ENCODE results near the gene HIF3A. TPM values are rescaled to one million over a fixed set of nuclear protein-coding genes. Genes with fewer than 3 reads are reported as not detected.
A peak's percentile ranks its signal among the peaks of the same experiment; 100 is the strongest.

The HIF3A gene
- total RNA-seq, 1 experiment from 2014 or later = 5.2 TPM

- H3K36me3 ChIP-seq (ENCODE audit: control insufficient read depth, insufficient read depth, low read length) = peaks cover 14% of the 10 kb centered on the region
- no peak for TF ChIP-seq CTCF (IDR thresholded peaks at IDR 0.05; ENCODE audit: insufficient read depth in 1 of 2, low read depth in 1 of 2, low read length in 1 of 2, severe bottlenecking in 1 of 2, unreplicated experiment in 1 of 2)
- H3K27me3 ChIP-seq (replicated peaks; ENCODE audit: control insufficient read depth, insufficient read depth, low read length) = no peaks in the 10 kb centered on the region
- intact Hi-C loops (cut with micrococcal nuclease; ENCODE audit: unreplicated experiment) = no loop called here
- H3K27me3 Mint-ChIP-seq (ENCODE audit: insufficient read depth, unreplicated experiment) = no peaks in the 10 kb centered on the region
- ChIA-PET CTCF (interaction anchor here (0.6 kb wide), 1 partner anchor 326 kb away, joined by 7 read pairs; the partner anchor contains the start of gene PRKD2), POLR2A (no interaction called here)
- H3K9me3 Mint-ChIP-seq (ENCODE audit: unreplicated experiment) = peaks cover 11% of the 10 kb centered on the region
- H3K4me1 ChIP-seq = no peaks in the 10 kb centered on the region
- H3K9me3 ChIP-seq = no peaks in the 10 kb centered on the region
- no peak overlapping the region for H3K4me3 ChIP-seq (ENCODE audit: low read depth, low read length)
- no peak overlapping the region for H3K27ac Mint-ChIP-seq (ENCODE audit: unreplicated experiment)
- no peaks in the 10 kb centered on the region for H3K4me1 Mint-ChIP-seq (ENCODE audit: low read depth, unreplicated experiment)
- DNase-seq = no peak
- no peak overlapping the region for H3K4me3 Mint-ChIP-seq (ENCODE audit: unreplicated experiment)
- H3K36me3 Mint-ChIP-seq (ENCODE audit: insufficient read depth, unreplicated experiment) = peaks cover 74% of the 10 kb centered on the region
- no TSS peak for BruUV-seq (replicated peaks)
These were observed 93.4 kb downstream of the HIF3A start for GRCh38 chr19:46390121-46390858.

GRCh38 chr19:46390866-46391265 is 94.0 kb downstream of the HIF3A start:
- BruUV-seq (replicated peaks) = no TSS peak
- Mint-ChIP-seq H3K4me1 (ENCODE audit: low read depth, unreplicated experiment) (no peaks in the 10 kb centered on the region), H3K4me3 (ENCODE audit: unreplicated experiment) (no peak overlapping the region), H3K27me3 (ENCODE audit: insufficient read depth, unreplicated experiment) (no peaks in the 10 kb centered on the region), H3K36me3 (ENCODE audit: insufficient read depth, unreplicated experiment) (peaks cover 68% of the 10 kb centered on the region), H3K27ac (ENCODE audit: unreplicated experiment) (no peak overlapping the region), H3K9me3 (ENCODE audit: unreplicated experiment) (peaks cover 11% of the 10 kb centered on the region)
- no peaks in the 10 kb centered on the region for H3K4me1 ChIP-seq
- POLR2A ChIA-PET = interaction anchor here (0.6 kb wide), 1 partner anchor 78 kb away, joined by 9 read pairs; no protein-coding TSS in a partner anchor
- H3K36me3 ChIP-seq (ENCODE audit: control insufficient read depth, insufficient read depth, low read length) = peaks cover 14% of the 10 kb centered on the region
- no peaks in the 10 kb centered on the region for H3K9me3 ChIP-seq
- no peak for DNase-seq
- TF ChIP-seq CTCF (IDR thresholded peaks at IDR 0.05; ENCODE audit: insufficient read depth in 1 of 2, low read depth in 1 of 2, low read length in 1 of 2, severe bottlenecking in 1 of 2, unreplicated experiment in 1 of 2) = no peak
- CTCF ChIA-PET = interaction anchor here (0.6 kb wide), 1 partner anchor 326 kb away, joined by 7 read pairs; the partner anchor contains the start of gene PRKD2
- intact Hi-C loops (cut with micrococcal nuclease; ENCODE audit: unreplicated experiment) = no loop called here
- no peak overlapping the region for H3K4me3 ChIP-seq (ENCODE audit: low read depth, low read length)
- no peaks in the 10 kb centered on the region for H3K27me3 ChIP-seq (replicated peaks; ENCODE audit: control insufficient read depth, insufficient read depth, low read length)

GRCh38 chr19:46391296-46392251 is 94.7 kb downstream of the HIF3A start:
- Histone ChIP-seq H3K9me3 (no peaks in the 10 kb centered on the region), H3K36me3 (ENCODE audit: control insufficient read depth, insufficient read depth, low read length) (peaks cover 11% of the 10 kb centered on the region), H3K4me3 (ENCODE audit: low read depth, low read length) (no peak overlapping the region), H3K27me3 (replicated peaks; ENCODE audit: control insufficient read depth, insufficient read depth, low read length) (no peaks in the 10 kb centered on the region), H3K4me1 (no peaks in the 10 kb centered on the region)
- H3K9me3 Mint-ChIP-seq (ENCODE audit: unreplicated experiment) = peaks cover 11% of the 10 kb centered on the region
- H3K27ac Mint-ChIP-seq (ENCODE audit: unreplicated experiment) = peak overlapping the region; percentile 29
- POLR2A ChIA-PET = interaction anchor here (0.6 kb wide), 1 partner anchor 79 kb away, joined by 9 read pairs; no protein-coding TSS in a partner anchor
- intact Hi-C loops (cut with micrococcal nuclease; ENCODE audit: unreplicated experiment) = no loop called here
- BruUV-seq (replicated peaks) = no TSS peak
- no peaks in the 10 kb centered on the region for H3K4me1 Mint-ChIP-seq (ENCODE audit: low read depth, unreplicated experiment)
- no peak overlapping the region for H3K4me3 Mint-ChIP-seq (ENCODE audit: unreplicated experiment)
- no peak for DNase-seq
- H3K36me3 Mint-ChIP-seq (ENCODE audit: insufficient read depth, unreplicated experiment) = peaks cover 62% of the 10 kb centered on the region
- no peaks in the 10 kb centered on the region for H3K27me3 Mint-ChIP-seq (ENCODE audit: insufficient read depth, unreplicated experiment)
- CTCF ChIA-PET = interaction anchor here (0.6 kb wide), 1 partner anchor 325 kb away, joined by 7 read pairs; the partner anchor contains the start of gene PRKD2
- no peak for TF ChIP-seq CTCF (IDR thresholded peaks at IDR 0.05; ENCODE audit: insufficient read depth in 1 of 2, low read depth in 1 of 2, low read length in 1 of 2, severe bottlenecking in 1 of 2, unreplicated experiment in 1 of 2)
